Stimulated activated CD4-positive, alpha-beta T cell treated with anti-CD3 and anti-CD28 coated beads, TNF-alpha, amount 100 ng/mL, for 1 hour (primary cell): ENCODE measurements around the gene CENPF.
"Not testable (repeated sequence)": the region's sequence is repeated elsewhere in the genome, so short reads cannot be mapped to it uniquely, and the experiment has no call there.

Experiments
- DNase-seq, 3 donors: peaks; one replicate each; pipeline ENCODE4 v3.0.0-alpha.2; 2020; ENCODE audit warnings: low read depth in 3 of 3, low spot score in 1 of 3

The CENPF gene

DNA sequence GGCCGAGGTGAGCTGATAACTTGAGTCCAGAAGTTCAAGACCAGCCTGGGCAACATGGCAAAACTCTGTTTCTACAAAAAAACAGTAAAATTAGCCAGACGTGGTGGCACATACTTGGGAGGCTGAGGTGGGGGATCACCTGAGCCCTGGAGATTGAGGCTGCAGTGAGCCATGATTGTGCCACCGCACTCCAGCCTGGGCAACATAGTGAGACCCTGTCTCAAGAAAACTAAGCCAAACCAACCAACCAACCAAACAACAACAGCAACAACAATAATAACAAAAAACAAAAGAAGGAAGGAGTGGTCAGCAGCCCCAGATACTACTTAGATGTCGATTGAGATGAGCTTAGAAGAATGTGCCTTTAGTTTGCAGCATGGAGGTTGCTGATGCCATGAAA, 47.7 kb downstream of the CENPF start:
- no peak for DNase-seq

DNA sequence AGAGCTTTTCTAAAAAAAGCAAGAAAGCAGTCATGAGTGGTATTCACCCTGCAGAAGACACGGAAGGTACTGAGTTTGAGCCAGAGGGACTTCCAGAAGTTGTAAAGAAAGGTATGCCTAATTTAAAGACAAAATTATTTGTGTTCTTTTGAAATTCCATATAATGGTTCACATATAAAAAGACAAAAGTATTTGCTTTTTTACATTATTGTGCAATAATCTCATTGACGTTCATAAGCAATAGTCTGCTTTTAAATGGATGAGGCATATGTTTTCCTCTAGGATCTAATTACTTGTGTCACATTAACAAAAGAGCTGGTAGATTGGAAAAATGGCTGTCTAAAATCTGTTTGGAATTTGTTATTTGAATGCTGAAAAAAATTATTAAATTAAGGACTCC, 54.3 kb downstream of the CENPF start:
- DNase-seq, result no peak

DNA sequence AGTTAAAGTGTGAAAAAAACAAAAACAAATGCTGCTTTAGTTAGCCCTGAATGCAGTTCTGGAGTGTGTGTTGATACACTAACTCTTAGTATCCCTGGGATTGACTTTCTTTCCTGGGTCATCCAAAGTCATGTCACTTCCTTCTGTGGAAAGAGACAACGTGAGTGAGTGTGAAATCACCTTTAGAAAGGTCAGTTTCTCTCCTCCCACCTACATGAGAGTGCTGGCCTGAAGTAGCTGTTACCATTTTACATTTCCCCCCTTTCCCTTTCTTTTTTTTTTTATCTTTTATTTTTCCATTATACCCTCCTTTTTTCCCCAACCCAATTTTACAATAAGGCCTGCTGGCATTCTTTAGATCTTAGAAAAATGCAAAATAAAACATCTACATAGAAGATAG, 55.2 kb downstream of the CENPF start:
- DNase-seq, result no peak

DNA sequence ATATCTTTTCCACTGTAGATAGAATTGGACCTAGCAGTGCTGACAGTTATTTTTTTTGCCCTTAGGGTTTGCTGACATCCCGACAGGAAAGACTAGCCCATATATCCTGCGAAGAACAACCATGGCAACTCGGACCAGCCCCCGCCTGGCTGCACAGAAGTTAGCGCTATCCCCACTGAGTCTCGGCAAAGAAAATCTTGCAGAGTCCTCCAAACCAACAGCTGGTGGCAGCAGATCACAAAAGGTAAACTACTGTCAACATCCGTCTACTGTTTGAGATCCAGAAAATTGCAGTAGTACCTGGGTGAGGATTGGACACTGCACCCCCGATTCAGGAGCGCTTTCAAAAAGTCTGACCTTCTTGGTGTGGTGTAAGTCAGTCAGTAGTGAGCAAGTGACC, 55.8 kb downstream of the CENPF start:
- DNase-seq, result no peak

DNA sequence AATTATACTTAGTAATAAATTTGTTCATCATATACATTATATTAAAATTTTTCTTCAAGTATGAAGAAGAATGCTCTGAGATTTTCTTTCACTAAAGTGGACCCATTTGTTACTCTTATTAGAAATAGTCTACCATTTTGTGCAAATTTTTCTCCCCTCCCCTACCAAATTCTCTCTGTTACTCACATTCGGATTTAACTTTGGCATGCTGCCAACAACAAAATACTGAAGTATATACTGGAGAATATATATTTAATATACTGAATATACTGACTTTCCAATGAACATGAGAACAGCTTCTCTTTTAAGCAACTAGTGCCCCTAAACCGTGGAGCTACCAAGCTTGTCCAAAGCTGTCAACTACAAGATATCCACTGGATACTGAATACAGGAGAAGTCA, 57.2 kb downstream of the CENPF start:
- DNase-seq, result no peak

DNA sequence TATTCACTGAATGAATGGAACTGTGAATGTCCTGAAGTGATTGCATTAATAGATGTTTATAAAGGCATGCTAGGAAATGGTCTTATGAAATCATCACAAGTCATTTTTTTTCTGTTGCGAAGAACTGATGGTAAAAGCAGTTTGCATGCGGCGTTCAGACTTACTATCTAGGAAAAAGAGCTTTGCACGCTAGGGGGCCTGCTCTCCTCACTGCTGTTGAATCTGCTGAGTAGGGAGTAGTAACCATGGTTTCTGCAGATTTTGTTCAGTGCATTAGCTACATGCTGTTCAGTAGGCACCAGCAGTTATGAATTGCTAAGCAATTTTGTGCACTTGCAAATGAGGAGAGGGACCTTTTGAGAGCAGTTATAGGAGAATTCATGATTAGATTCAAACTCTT, 57.9 kb downstream of the CENPF start:
- DNase-seq, result no peak

DNA sequence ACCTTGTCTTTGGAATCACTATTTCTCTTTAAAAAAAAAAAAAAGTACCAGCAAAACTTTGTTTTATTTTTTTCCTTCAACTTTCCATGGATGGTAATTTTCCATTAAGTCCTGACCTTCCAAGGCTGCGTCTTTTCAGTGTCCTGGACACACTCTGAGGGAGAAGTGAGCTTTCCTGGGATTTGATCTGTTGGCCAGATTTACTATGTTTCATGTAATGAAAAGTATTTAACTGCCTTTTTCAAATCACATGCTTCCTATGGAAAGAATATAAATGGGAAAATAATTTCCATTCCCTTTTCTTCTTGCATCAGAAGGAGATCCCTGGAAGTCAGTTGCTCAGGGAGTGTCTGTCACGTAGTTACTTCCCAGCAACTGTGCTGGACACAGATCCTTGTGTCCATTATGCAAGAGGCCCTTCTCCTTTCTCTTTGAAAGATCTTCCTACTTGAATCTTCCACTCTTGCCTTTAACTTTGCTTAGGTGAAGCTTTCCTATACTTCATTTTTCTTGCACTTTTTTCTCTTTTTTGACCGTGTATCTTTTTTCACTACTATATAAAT, 59.3 kb downstream of the CENPF start:
- DNase-seq, result no peak

DNA sequence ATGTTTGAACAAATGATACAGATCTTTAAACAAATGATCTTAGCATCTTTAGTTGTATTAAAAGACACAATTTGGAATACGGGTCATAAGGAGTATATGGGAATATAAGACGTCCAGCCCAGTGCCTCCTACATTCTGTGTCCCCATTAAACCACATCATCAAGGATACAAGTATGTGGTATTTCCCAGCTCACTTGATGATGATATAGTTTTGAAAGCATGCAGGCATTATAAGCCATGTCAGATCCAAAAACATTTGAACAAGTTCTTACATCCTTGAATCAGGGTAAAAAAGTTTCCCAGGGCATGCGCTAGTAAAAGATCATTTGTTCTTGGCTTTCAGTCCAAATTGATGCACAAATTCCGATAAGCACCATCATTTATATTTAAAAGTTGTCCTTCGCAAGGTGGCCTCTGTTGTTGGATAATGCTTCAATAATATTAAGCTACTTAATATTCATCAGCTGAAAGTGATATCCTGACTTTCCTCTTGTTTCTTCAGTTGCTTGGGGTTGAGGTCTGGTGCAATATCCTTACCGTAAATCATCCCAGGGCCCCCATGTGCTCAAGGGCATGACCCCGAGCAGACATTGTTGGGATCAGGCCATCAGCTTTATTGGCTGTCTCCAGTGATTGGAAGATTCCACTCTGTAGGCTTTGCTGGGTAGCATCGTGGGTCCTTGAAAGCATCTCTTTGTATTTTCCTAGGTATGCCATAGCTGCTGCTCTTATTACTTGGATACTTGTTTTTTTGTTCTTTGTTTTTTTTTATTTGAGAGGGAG, 61.8 kb downstream of the CENPF start:
- no peak for DNase-seq

DNA sequence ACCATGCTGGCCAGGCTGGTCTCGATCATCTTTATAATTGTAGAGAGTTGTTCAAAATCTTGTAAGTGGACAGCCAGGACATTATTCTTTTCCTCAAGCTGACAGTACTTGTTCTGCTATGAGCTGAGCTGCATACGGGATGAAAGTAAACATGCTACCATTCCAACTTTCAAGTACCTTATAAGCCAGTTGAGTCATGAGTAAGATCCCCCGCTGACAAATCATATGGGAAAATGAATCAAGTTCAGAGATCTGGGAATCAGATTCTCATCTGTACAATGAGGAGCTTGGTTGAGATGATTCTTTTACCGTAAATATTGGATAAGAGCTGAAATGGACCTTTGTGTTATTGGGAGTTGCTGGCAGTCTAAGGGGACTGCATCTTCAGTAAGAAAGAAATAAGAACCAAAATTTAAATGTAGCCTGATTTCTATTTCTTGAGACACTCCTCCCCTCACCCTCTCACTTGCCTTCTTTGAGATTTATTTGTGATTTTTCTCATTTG, 62.7 kb downstream of the CENPF start:
- DNase-seq, result no peak

DNA sequence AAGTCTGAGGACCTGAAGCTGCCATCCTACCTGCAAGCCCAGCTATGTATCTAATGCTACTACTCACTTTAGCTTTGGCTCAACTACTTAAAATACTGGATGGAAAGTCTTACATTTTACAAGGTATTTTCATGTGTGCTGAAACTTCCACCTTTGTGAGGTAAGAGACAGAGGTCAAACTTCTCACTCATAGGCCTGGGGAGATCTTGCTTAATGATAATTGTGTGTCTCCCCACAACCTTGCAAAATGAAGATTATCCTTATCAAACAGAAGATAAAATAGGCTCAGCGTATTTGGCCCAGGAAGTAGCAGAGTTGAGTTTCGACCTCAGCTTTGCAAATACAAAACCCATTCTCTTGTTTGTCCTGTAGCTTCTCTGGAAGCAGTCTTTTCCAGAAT, 63.7 kb downstream of the CENPF start:
- no peak for DNase-seq

DNA sequence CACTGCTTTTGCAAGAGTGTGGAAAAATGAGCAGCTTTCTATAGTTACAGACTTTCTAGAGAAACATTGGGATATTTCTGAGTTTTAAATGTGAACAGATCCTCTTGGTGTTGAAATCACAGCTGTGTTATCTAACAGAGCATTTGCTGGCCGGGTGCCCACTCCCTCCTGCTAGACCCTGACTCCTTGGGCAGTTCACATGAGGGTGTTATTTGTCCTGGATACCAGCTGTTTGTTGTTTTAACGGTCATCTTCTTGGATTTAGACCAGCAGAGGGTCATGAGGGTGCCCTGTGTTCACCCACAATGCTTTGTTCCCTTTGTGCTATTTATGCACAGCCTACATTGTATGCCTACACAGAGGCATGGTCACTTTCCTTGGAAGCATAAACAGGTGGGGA, 67.1 kb downstream of the CENPF start:
- no peak for DNase-seq

DNA sequence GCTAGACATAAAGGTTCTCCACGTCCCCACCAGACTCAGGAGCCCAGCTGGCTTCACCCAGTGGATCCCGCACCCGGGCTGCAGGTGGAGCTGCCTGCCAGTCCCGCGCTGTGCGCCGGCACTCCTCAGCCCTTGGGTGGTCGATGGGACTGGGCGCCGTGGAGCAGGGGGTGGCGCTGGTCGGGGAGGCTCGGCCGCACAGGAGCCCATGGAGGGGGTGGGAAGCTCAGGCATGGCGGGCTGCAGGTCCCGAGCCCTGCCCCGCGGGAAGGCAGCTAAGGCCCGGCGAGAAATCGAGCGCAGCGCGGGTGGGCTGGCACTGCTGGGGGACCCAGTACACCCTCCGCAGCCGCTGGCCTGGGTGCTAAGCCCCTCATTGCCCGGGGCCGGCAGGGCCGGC, 70.0 kb downstream of the CENPF start:
- not testable (repeated sequence) for DNase-seq

DNA sequence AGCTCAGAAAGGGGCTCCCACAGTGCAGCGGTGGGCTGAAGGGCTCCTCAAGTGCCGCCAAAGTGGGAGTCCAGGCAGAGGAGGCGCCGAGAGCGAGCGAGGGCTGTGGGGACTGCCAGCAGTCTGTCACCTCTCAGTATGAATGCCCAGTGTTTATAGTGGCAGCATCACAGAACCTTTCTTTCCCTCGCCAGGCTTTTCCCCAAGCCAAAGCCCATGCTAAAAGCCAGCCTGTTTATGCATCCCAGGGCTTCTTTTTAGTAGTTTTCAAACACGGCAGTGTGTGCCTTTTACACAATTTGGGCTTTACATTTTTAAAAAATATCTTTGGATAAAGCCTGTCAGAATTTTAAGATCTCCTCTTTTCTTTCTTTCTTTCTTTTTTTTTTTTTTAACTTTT, 70.6 kb downstream of the CENPF start:
- no peak for DNase-seq

DNA sequence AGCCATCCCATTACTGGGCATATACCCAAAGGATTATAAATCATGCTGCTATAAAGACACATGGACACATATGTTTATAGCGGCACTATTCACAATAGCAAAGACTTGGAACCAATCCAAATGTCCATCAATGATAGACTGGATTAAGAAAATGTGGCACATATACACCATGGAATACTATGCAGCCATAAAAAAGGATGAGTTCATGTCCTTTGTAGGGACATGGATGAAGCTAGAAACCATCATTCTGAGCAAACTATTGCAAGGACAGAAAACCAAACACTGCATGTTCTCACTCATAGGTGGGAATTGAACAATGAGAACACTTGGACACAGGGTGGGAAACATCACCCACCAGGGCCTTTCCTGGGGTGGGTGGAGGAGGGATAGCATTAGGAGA, 72.5 kb downstream of the CENPF start:
- not testable (repeated sequence) for DNase-seq

DNA sequence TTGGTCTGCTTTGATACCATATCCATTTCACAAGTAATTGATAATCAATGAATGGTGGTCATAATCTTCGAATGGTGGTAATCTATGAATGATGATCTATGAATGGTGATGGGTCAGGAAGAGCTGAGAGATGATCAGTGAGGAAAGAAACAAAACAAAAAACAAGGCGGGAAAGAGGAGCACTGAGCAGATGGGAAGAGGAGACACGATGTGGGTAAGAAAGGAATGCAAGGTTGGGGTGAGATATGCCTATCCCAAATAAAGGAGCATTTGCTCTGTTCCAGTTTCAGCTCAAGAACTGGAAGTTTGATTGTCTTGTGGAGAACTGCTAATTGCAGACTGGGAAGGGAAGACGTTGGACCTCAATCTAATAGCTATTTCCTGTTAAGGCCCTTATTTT, 73.8 kb downstream of the CENPF start:
- no peak for DNase-seq

DNA sequence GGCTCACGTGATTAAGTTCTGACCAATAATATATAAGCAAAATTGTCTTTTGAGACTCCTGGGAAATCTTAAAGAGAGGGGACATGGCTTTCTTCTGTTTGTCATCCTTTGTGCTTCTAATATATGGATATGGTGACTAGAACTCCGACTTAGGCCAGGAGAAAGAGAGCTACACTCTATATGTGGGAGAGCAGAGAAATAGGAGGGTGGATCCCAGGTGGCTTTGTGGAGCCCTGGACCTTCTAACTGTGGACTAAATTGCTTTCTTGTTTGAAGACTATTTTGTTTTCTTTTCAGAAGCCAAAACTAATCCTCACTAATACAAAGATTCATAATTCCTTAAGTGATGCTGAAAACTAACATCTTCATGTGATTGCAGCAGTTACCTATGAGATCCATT, 75.0 kb downstream of the CENPF start:
- no peak for DNase-seq

DNA sequence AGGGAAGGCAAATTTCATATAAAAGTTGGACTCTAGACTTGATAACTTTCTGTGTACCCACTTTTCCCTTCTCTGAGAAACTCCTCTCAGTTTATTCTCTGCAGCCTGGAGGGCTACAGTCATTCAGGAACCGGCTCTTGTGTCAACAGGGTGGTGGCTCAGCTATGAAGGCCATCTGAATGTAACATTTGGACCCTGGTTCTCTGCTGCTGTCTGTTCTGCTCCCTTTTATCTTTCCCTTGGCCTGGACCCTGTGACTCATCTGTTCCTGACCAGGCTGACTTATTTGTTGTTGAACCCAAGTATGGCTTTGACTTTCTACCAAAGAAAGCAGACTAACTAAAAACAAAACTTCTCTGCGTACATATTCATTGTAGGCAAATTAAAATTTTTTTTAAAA, 75.4 kb downstream of the CENPF start:
- DNase-seq, result no peak

DNA sequence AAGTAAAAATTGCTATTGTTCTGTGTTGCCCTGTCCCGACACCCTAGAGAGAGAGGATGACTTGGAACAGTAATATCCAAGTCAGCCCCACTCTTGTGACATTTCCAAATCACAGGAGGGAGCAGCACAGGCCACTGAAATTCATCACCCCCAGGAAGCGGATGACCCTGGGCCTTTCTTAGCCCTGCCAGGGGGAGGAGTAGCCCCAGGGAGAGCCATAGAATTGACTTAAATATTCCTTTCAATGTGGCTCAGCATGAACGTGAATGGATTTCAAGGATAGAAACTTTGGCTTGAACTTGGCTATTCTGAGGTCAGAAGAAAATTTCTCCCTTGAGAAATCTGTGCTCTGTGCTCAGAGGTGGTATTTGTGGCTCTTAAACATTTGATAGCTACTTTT, 80.6 kb downstream of the CENPF start:
- DNase-seq, result no peak

DNA sequence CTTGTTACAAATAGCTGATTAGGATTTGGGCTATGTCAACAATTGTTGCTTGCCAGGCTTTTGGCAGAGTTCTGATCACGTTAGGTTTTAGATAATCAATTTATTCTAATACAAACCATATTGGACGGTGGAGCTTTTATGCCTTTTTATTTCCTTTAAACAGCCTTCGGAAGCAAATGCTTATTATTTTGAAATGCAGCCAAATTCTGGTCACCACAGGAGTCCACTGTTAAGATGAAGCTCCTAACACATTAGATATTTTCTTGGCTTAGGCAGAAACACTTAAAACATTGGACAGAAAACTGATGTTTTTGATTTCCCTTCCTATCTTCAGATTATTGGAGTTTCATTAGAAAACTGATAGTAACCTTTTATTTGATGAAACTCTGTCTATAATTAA, 82.9 kb downstream of the CENPF start:
- no peak for DNase-seq

DNA sequence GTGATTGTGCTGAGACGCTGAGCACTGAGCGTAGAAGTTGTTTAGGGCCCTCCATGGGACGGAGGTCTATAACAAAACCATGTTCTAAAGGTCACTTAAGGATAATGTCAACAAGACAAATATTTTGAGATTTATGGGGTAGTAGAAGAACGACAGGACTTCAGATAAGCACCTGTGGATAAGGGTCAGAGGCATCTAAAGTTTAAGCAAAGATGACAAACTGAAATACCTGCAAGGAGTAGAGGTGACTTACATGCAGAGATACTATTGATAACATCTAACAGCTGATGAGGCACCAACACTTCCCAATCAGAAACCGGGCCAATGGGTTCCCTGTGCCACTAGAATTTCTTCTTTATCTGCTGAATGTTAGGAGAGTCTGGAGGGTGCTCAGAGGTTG, 83.5 kb downstream of the CENPF start:
- DNase-seq, result no peak

DNA sequence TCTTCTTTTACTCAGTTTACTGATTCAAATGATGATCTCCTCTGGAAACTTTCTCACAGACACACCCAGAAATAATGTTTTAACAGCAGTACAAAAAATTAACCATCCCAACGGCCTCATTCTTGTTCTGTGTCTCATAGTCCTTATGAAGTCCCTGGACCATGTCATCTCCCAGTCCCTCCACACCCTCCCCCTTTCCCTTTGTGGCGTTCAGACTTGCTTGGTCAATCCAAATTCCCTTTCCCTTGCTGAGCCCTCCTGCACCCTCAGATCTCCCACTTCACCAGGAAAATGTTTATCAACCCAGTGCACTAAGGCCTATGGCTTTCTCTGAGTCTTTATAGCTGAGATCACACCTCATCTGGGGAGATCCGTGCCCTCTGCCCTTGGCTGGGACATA, 85.9 kb downstream of the CENPF start:
- no peak for DNase-seq

DNA sequence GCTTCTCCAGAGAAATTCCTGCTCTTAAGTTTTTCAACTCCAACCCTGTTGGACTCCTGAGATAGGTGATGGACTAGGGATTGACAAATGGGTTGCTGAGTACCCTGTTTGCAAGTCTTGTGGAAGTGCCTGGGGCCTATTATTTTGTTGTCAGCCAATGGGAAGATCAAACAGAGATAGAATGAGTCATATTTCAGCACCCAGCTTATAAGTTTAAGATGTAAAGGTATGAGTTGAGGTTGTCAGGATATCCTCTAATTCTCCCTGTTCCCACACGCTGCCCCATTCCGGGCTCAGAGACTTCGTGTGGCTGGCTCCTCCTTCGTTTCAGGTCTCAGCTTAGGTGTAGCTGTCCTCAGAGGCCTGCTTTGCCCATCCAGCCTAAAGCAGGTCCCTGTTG, 91.8 kb downstream of the CENPF start:
- no peak for DNase-seq

DNA sequence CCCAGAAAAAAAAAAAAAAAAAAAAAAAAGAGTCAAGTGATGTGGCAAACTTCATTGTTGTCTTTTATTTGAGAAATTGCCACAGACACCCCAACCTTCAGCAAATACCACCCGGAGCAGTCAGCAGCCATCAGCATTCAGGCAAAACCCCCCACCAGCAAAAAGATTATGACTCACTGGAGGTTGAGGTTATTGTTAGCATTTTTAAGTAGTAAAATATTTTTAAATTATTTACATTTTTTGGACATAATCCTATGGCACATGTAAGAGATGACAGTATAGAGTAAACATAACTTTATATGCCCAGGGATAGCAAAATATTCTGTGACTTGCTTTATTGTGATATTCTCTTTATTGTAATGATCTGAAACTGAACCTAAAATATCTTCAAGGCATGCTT, 95.6 kb downstream of the CENPF start:
- DNase-seq, result no peak
